MCF 10A (cell line): ENCODE data around the gene CORO2B. TPM values are rescaled to one million over a fixed set of nuclear protein-coding genes. Genes with fewer than 3 reads are reported as not detected.
"Not testable (repeated sequence)": the region's sequence is repeated elsewhere in the genome, so short reads cannot be mapped to it uniquely, and the experiment has no call there.

ENCODE experiments used
- BruUV-seq: library from RNA; stranded (reverse); fragments of 400-500 nt; replicated peaks from 2 replicates; lab custom pipeline; 2021; lab: Mats Ljungman, UMichigan
- CTCF ChIA-PET: fragments of 300-600 bp; sonication (Branson Sonifier 250); formaldehyde crosslinking; extraction: SDS; loops from one replicate; lab custom pipeline; 2021; ENCODE audit warnings: antibody characterized with exemption, inconsistent platforms; lab: Yijun Ruan, JAX
- POLR2A ChIA-PET: fragments of 300-600, 350-650 bp; sonication (Branson Sonifier 250); formaldehyde crosslinking; extraction: SDS; loops from one replicate; lab custom pipeline; 2020; ENCODE audit warnings: antibody characterized with exemption, inconsistent platforms; lab: Yijun Ruan, JAX
- DNase-seq: peaks from one replicate; pipeline ENCODE4 v3.0.0-alpha.2; 2018; ENCODE audit not compliant: unreplicated experiment
- H3K27ac Mint-ChIP-seq: one replicate; pipeline ENCODE4 v1.8.0; 2022; ENCODE audit warnings: mild to moderate bottlenecking, low read depth, mixed read lengths; ENCODE audit not compliant: unreplicated experiment
- H3K27me3 Mint-ChIP-seq: one replicate; pipeline ENCODE4 v1.8.0; 2022; ENCODE audit warnings: mixed read lengths; ENCODE audit not compliant: insufficient read depth, unreplicated experiment
- H3K36me3 Mint-ChIP-seq: one replicate; pipeline ENCODE4 v1.8.0; 2022; ENCODE audit warnings: mild to moderate bottlenecking, moderate library complexity, mixed read lengths; ENCODE audit not compliant: insufficient read depth, unreplicated experiment
- H3K4me1 Mint-ChIP-seq: one replicate; pipeline ENCODE4 v1.8.0; 2022; ENCODE audit warnings: mixed read lengths; ENCODE audit not compliant: insufficient read depth, unreplicated experiment
- H3K4me3 Mint-ChIP-seq: one replicate; pipeline ENCODE4 v1.8.0; 2022; ENCODE audit warnings: mild to moderate bottlenecking, moderate library complexity, mixed read lengths; ENCODE audit not compliant: unreplicated experiment
- H3K9me3 Mint-ChIP-seq: one replicate; pipeline ENCODE4 v1.8.0; 2022; ENCODE audit warnings: mixed read lengths; ENCODE audit not compliant: unreplicated experiment
- CTCF ChIP-seq: fragments of 200-600 bp; IDR thresholded peaks from one replicate; pipeline ENCODE4 v1.8.0; 2022; ENCODE audit warnings: antibody characterized with exemption, mild to moderate bottlenecking; ENCODE audit not compliant: unreplicated experiment
- intact Hi-C: fragments of 100-400 bp; cut with micrococcal nuclease; formaldehyde crosslinking; loops from 2 replicates; pipeline ENCODE4 v1.14.1; 2022
- total RNA-seq: library from RNA; stranded (reverse); gene quantifications from 2 replicates; pipeline ENCODE4 v1.2.3, GENCODE V29; 2022

Gene CORO2B
- total RNA-seq, 1 experiment from 2014 or later, result 0.79 TPM

DNA sequence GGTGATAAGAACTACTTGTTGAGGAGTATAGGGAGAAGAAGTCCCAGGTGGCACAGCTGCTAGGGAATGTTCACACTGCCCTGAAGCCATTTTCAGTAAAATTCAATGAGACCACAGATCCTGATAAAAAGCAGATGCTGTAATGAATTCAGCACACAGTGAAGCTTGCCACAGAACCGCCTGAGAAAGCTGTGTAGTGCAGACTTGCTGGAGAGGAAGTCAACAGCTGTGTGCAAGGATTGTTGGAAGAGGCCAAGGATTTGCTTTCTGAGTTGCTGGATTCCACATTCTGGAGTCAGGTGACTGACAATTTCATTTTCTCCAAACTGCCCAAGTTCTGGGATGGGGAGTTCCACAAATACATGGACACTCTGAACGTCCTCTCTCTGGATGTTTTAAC, 171.0 kb downstream of the CORO2B start:
- Mint-ChIP-seq H3K27me3 (peaks cover 5% of the 10 kb centered on the region), H3K27ac (no peak overlapping the region)
- BruUV-seq, result no TSS peak

GRCh38 chr15:68751622-68752021, 172.8 kb downstream of the CORO2B start:
- no peaks in the 10 kb centered on the region for H3K9me3 Mint-ChIP-seq
- H3K4me1 Mint-ChIP-seq, result no peaks in the 10 kb centered on the region
- intact Hi-C loops, result no loop called here
- peaks cover 22% of the 10 kb centered on the region for H3K27me3 Mint-ChIP-seq
- H3K4me3 Mint-ChIP-seq, result no peak overlapping the region
- POLR2A ChIA-PET, result interaction anchor here (0.6 kb wide), 1 partner anchor 106 kb away, joined by 4 read pairs; no protein-coding TSS in a partner anchor
- TF ChIP-seq CTCF, result no peak
- H3K27ac Mint-ChIP-seq, result no peak overlapping the region
- DNase-seq, result no peak
- H3K36me3 Mint-ChIP-seq, result no peaks in the 10 kb centered on the region
- CTCF ChIA-PET, result interaction anchor here (0.6 to 0.9 kb wide), 2 partner anchors 30 kb away, joined by 3 to 6 read pairs; no protein-coding TSS in a partner anchor
- BruUV-seq, result no TSS peak

More for the DNA sequence above, 171.0 kb downstream of the CORO2B start:
- TF ChIP-seq CTCF, result no peak
- no peaks in the 10 kb centered on the region for H3K9me3 Mint-ChIP-seq
- intact Hi-C loops, result no loop called here
- no peaks in the 10 kb centered on the region for H3K4me1 Mint-ChIP-seq
- DNase-seq, result no peak
- no peak overlapping the region for H3K4me3 Mint-ChIP-seq
- ChIA-PET CTCF (interaction anchor here (0.9 kb wide), 1 partner anchor 19 kb away, joined by 5 read pairs; no protein-coding TSS in a partner anchor), POLR2A (no interaction called here)
- H3K36me3 Mint-ChIP-seq, result no peaks in the 10 kb centered on the region

- intact Hi-C loops, result no loop called here
- Mint-ChIP-seq H3K27me3 (peaks cover 34% of the 10 kb centered on the region), H3K36me3 (no peaks in the 10 kb centered on the region), H3K4me3 (no peak overlapping the region), H3K9me3 (no peaks in the 10 kb centered on the region), H3K4me1 (no peaks in the 10 kb centered on the region), H3K27ac (no peak overlapping the region)
- ChIA-PET CTCF (no interaction called here), POLR2A (no interaction called here)
- TF ChIP-seq CTCF, result no peak
- BruUV-seq, result no TSS peak
- DNase-seq, result no peak
These were observed 176.9 kb downstream of the CORO2B start for GRCh38 chr15:68755731-68756130.

- intact Hi-C loops, result not testable (repeated sequence)
These were observed 181.3 kb downstream of the CORO2B start for GRCh38 chr15:68759982-68760579.

More at GRCh38 chr15:68759982-68760579, 181.3 kb downstream of the CORO2B start:
- H3K27me3 Mint-ChIP-seq, result peaks cover 26% of the 10 kb centered on the region
- H3K4me1 Mint-ChIP-seq, H3K36me3 Mint-ChIP-seq, CTCF ChIA-PET, H3K4me3 Mint-ChIP-seq, H3K9me3 Mint-ChIP-seq, H3K27ac Mint-ChIP-seq, DNase-seq, POLR2A ChIA-PET, BruUV-seq: not testable (repeated sequence)
